Measurements from ENCODE around the gene PKNOX2.

Gene PKNOX2

DNA sequence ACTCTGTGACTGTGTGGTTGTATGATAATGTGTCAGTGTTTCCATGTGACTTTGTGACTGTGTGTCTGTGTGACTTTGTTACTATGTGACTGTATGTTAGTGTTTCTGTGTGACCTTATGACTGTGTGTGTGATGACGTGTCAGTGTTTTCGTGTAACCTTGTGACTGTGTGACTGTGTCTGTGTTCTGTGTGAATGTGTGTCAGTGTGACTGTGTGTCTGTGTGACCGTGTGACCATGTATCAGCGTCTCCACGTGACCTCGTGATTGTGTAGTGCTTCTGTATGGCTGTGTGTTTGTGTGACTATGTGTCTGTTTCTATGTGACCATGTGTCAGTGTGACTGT lies 9.5 kb upstream of the PKNOX2 start:
- no peaks in the 10 kb centered on the region for H3K9me3 ChIP-seq (ENCODE audit: insufficient read depth, low read depth, low read length)
- H3K27ac ChIP-seq (ENCODE audit: low read depth, low read length): no peak overlapping the region
- no peaks in the 10 kb centered on the region for H3K4me1 ChIP-seq (ENCODE audit: insufficient read depth, low read length)
- no peak overlapping the region for H3K4me3 ChIP-seq (ENCODE audit: low read length)
- no peak overlapping the region for H3K9ac ChIP-seq (ENCODE audit: low read depth, low read length)
- no peaks in the 10 kb centered on the region; the same call in 1 of the 2 replicates for H3K27me3 ChIP-seq (ENCODE audit: insufficient read depth, low read length)
- 92% methylated on average over 6 of the region's 6 CpGs for WGBS
- no peaks in the 10 kb centered on the region for H3K36me3 ChIP-seq (ENCODE audit: insufficient read depth, low read length)

DNA sequence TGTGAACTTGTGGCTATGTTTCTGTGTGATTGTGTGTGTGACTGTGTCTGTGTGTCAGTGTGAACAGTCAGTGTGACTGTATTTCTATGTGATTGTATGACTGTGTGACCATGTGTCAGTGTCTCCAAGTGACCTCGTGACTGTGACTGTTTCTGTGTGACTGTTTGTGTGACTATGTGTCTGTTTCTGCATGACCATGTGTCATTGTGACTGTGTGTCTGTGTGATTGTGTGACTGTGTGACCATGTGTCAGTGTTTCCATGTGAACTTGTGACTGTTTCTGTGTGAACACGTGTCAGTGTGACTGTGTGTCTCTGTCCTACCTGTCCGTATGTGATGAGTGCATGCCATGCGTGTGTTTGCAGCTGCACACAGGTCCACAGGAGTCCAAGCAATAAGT lies 8.8 kb upstream of the PKNOX2 start:
- Histone ChIP-seq H3K27me3 (ENCODE audit: insufficient read depth, low read length) (no peaks in the 10 kb centered on the region; the same call in 1 of the 2 replicates), H3K4me1 (ENCODE audit: insufficient read depth, low read length) (no peaks in the 10 kb centered on the region; the same call in 1 of the 2 replicates), H3K27ac (ENCODE audit: low read depth, low read length) (no peak overlapping the region), H3K36me3 (ENCODE audit: insufficient read depth, low read length) (no peaks in the 10 kb centered on the region), H3K9me3 (ENCODE audit: insufficient read depth, low read depth, low read length) (no peaks in the 10 kb centered on the region), H3K9ac (ENCODE audit: low read depth, low read length) (no peak overlapping the region), H3K4me3 (ENCODE audit: low read length) (no peak overlapping the region)
- 93% methylated on average over 4 of the region's 4 CpGs for WGBS

DNA sequence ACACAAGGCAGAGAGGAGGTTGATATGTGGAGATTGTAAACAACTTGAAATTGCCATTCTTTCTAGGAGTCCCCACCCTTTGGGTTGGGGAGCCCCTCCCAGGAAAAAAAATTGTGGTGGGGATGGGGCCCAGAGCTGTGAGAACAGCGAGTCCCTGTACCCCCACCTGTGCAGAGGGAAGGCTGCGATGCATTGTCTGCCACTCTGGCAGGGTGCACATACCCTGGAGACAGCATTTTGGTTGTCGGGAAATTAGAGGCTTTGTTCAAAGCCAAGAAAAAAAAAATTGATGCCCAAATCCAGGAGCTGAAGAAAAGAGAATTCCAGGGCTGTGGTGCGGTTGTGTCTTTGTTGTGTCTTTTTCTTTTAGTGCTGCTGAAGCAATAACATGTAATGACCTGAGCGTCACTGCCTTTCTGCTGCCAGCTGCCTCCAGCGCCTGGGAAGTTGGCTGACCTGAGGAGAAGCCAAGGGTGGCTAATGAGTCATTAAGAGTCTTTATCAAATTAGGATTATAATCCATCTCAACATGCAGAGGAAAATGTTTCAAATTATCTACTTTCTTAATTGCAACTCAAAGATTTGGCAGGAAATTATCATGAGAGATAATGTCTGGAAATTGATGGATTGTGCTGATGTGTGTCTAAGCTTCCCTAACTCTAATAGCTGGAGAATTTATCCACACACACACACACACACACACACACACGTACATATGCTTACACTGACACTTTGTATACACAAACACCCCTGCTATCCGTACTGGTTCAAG lies 8.0 kb upstream of the PKNOX2 start:
- 88% methylated on average over 8 of the region's 8 CpGs for WGBS
- no peaks in the 10 kb centered on the region for H3K9me3 ChIP-seq (ENCODE audit: insufficient read depth, low read depth, low read length)
- H3K4me1 ChIP-seq (ENCODE audit: insufficient read depth, low read length): no peaks in the 10 kb centered on the region; the same call in 1 of the 2 replicates
- no peak overlapping the region for H3K9ac ChIP-seq (ENCODE audit: low read depth, low read length)
- no peak overlapping the region for H3K27ac ChIP-seq (ENCODE audit: low read depth, low read length)
- no peak overlapping the region for H3K4me3 ChIP-seq (ENCODE audit: low read length)
- H3K27me3 ChIP-seq (ENCODE audit: insufficient read depth, low read length): no peaks in the 10 kb centered on the region; the same call in 1 of the 2 replicates
- H3K36me3 ChIP-seq (ENCODE audit: insufficient read depth, low read length): no peaks in the 10 kb centered on the region

DNA sequence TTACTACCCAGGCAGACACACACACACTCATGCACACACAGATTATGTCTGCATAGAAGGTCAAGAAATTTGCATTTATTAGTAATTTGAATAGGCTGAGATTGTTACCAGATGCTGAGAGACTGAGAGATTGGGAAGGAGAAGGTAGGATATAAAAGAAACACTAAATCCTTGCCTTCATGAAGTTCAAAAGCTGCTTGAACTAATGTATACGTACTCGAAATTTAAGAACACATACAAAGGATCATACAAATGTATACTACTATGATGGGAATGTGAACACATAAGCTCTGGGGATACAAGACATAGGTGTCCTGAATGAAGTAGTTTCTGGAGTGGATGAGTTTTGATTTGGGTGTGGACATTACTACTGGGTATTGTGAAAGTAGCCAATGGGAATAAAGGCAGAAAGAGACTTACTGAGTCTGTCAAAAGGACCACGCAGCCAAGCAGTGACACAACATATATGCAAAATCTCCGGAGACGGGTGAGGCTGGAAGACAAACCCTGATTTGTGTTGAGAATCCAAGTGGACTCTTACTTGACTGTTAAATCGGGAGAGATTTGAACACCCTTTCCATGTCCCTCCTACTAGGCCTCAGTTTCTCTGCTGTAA lies 7.3 kb upstream of the PKNOX2 start:
- H3K4me3 ChIP-seq (ENCODE audit: low read length): no peak overlapping the region
- H3K36me3 ChIP-seq (ENCODE audit: insufficient read depth, low read length): no peaks in the 10 kb centered on the region
- peaks cover 3% of the 10 kb centered on the region for H3K4me1 ChIP-seq (ENCODE audit: insufficient read depth, low read length)
- no peak overlapping the region for H3K9ac ChIP-seq (ENCODE audit: low read depth, low read length)
- no peaks in the 10 kb centered on the region for H3K9me3 ChIP-seq (ENCODE audit: insufficient read depth, low read depth, low read length)
- no peak overlapping the region for H3K27ac ChIP-seq (ENCODE audit: low read depth, low read length)
- no peaks in the 10 kb centered on the region; the same call in 1 of the 2 replicates for H3K27me3 ChIP-seq (ENCODE audit: insufficient read depth, low read length)
- WGBS: 94% methylated on average over 4 of the region's 6 CpGs

DNA sequence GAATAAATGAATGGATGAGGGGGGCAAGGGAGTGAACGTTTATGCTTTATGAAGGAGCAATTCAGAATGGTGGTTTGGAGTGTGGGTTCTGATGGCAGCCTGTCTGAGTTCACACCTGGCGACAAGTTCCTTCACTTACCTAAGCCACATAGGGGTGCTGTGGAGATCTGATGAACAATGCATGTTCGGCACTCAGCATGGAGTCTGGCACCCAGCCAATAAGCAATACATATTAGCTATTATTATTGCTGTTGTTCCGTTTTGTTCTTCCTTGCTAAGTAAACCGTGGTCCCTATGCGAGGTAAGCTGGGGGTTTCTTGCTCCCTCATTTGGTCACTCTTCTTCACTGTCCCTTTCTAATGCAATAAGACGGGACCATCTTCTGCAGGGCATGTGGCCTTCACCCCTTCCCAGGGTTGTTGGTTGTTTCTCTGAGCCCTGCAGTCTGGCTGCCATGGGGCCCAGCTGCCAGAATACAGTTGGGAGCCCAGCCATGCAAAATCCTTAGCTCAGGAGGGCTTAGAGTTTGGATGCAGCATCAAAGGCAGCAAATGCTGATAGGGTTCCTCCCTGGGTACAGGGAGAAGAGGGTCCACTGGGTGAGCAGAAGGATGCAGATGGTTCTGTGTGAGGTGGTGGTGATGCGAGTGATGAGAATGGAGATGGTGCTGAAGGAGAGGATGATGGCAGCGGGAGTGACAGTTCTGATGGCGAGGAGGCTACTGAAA lies 6.4 kb upstream of the PKNOX2 start:
- Histone ChIP-seq H3K36me3 (ENCODE audit: insufficient read depth, low read length) (no peaks in the 10 kb centered on the region), H3K9me3 (ENCODE audit: insufficient read depth, low read depth, low read length) (no peaks in the 10 kb centered on the region), H3K4me1 (ENCODE audit: insufficient read depth, low read length) (peaks cover 11% of the 10 kb centered on the region), H3K27ac (ENCODE audit: low read depth, low read length) (no peak overlapping the region), H3K9ac (ENCODE audit: low read depth, low read length) (no peak overlapping the region), H3K27me3 (ENCODE audit: insufficient read depth, low read length) (no peaks in the 10 kb centered on the region; the same call in 1 of the 2 replicates), H3K4me3 (ENCODE audit: low read length) (no peak overlapping the region)
- 90% methylated on average over 10 of the region's 10 CpGs for WGBS

DNA sequence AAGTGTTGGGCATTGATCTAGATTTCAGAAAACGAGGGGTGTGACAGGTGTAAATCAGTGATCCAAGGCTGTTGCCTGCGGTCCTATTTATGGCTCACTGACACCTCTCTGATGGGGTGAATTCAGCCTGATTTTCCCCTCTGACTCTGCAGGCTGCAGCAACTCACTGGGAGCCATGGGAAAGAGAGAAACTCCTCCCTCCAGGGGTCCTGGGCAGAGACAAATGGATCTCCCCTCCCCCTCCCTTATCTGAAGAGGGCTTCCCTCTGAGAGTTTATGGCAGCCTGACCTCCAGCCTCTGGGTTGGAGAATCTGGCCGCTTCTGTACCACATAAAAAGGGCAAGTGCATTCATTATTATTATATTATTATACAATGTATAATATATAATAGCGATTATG lies 1.8 kb upstream of the PKNOX2 start:
- Histone ChIP-seq H3K9ac (ENCODE audit: low read depth, low read length) (no peak overlapping the region), H3K4me3 (ENCODE audit: low read length) (no peak overlapping the region), H3K4me1 (ENCODE audit: insufficient read depth, low read length) (peaks cover 26% of the 10 kb centered on the region), H3K27me3 (ENCODE audit: insufficient read depth, low read length) (peaks cover 27% of the 10 kb centered on the region), H3K36me3 (ENCODE audit: insufficient read depth, low read length) (no peaks in the 10 kb centered on the region), H3K9me3 (ENCODE audit: insufficient read depth, low read depth, low read length) (no peaks in the 10 kb centered on the region), H3K27ac (ENCODE audit: low read depth, low read length) (no peak overlapping the region; the same call in 1 of the 2 replicates)
- 25% methylated on average over 3 of the region's 4 CpGs for WGBS

DNA sequence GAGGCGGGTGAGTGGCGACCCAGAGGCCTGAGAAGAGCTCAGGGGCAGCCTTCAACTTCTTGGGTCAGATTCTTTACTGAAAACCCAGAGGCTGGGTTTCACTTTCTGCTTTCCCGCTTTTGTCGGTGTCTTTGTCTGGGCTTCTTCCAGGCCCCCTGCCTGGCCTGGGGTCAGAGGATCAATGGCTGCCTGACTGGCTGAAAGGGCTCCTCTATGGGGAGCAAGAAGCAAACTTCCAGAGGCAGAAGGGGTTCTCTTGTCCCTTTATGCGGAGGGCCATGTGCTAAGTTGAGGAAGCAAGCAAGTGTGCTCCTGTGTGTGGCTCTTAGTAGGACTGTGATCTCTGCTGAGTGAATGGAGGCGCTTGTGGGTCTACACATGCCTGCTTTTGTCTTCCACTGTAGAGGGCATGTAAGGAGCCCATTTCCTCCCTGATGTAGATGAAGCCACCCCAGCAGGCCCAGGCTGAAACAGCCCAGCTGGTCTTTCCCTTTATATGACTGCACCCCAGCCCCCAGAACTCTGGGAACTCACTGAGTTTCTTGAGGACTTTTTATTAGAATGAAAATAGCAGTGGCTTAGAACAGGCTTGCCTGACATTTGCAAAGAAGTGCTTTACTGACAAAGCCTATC lies 1.0 kb upstream of the PKNOX2 start:
- peak overlapping the region; percentile 51 for H3K4me3 ChIP-seq (ENCODE audit: low read length)
- H3K27ac ChIP-seq (ENCODE audit: low read depth, low read length): peak overlapping the region; percentile 92
- no peaks in the 10 kb centered on the region for H3K36me3 ChIP-seq (ENCODE audit: insufficient read depth, low read length)
- no peaks in the 10 kb centered on the region for H3K9me3 ChIP-seq (ENCODE audit: insufficient read depth, low read depth, low read length)
- peaks cover 34% of the 10 kb centered on the region for H3K4me1 ChIP-seq (ENCODE audit: insufficient read depth, low read length)
- peaks cover 35% of the 10 kb centered on the region for H3K27me3 ChIP-seq (ENCODE audit: insufficient read depth, low read length)
- peak overlapping the region; percentile 69 for H3K9ac ChIP-seq (ENCODE audit: low read depth, low read length)
- 11% methylated on average over 6 of the region's 6 CpGs for WGBS

DNA sequence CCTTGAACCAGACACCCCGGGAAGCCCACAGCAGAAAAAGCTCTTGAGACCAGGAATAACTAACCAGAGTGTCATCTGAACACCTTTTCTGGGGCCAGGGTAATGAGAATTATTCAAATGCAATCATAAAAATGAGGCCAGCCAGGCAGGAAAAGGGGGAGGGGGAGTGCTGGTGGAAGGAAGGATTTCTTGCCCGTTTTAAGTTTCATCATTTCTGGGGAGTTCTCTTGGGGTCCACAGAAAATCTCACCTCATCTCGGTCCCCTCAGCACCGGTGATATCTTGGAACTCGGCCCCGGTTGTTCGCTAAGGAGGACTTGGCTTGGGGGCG lies 495 bp upstream of the PKNOX2 start:
- under 1% methylated on average over 7 of the region's 8 CpGs for WGBS
- peaks cover 39% of the 10 kb centered on the region for H3K4me1 ChIP-seq (ENCODE audit: insufficient read depth, low read length)
- H3K27me3 ChIP-seq (ENCODE audit: insufficient read depth, low read length): peaks cover 40% of the 10 kb centered on the region
- peak overlapping the region; percentile 92 for H3K27ac ChIP-seq (ENCODE audit: low read depth, low read length)
- peak overlapping the region; percentile 69 for H3K9ac ChIP-seq (ENCODE audit: low read depth, low read length)
- H3K9me3 ChIP-seq (ENCODE audit: insufficient read depth, low read depth, low read length): no peaks in the 10 kb centered on the region
- peak overlapping the region; percentile 51 for H3K4me3 ChIP-seq (ENCODE audit: low read length)
- no peaks in the 10 kb centered on the region for H3K36me3 ChIP-seq (ENCODE audit: insufficient read depth, low read length)

DNA sequence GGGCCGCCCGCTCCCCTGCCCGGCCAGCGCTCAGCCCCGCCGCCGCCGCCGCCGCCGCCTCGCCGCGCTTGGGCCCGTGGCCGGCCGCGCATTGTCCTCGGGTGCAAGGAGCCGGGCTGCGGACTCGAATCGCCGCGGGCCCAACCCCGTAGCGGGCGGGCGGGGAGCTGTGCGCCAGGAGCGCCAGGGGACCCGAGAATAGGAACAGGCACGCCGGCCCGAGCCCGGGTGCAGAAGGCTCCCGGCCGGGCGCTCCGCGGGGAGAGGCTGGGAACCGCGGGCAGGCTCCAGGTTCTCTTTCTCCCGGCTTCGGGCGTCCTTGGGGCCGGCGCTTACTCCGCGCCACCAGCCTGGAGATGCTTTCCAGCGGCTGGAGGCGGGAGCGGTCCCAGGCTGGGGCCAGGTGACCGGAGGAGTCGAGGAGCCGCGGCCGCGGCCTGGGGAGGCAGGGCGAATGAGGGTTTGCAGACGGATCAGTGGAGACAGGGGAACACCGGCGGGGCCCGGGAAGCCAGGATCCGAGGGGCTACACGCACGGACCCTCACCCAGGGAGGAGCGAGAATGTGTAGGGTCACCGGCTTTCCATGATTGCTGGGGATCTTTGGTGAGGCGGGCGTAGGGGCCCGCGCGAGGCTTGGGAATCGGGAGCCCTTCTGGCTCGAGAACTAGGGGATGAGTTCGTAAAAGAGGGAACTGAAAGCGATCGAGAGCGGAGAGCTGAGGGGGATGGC lies 726 bp downstream of the PKNOX2 start:
- Histone ChIP-seq H3K27ac (ENCODE audit: low read depth, low read length) (no peak overlapping the region), H3K4me3 (ENCODE audit: low read length) (peak overlapping the region; percentile 63), H3K9me3 (ENCODE audit: insufficient read depth, low read depth, low read length) (no peaks in the 10 kb centered on the region), H3K27me3 (ENCODE audit: insufficient read depth, low read length) (peaks cover 52% of the 10 kb centered on the region), H3K9ac (ENCODE audit: low read depth, low read length) (peak overlapping the region; percentile 67), H3K4me1 (ENCODE audit: insufficient read depth, low read length) (peaks cover 51% of the 10 kb centered on the region), H3K36me3 (ENCODE audit: insufficient read depth, low read length) (no peaks in the 10 kb centered on the region)
- WGBS: under 1% methylated on average over 80 of the region's 80 CpGs

DNA sequence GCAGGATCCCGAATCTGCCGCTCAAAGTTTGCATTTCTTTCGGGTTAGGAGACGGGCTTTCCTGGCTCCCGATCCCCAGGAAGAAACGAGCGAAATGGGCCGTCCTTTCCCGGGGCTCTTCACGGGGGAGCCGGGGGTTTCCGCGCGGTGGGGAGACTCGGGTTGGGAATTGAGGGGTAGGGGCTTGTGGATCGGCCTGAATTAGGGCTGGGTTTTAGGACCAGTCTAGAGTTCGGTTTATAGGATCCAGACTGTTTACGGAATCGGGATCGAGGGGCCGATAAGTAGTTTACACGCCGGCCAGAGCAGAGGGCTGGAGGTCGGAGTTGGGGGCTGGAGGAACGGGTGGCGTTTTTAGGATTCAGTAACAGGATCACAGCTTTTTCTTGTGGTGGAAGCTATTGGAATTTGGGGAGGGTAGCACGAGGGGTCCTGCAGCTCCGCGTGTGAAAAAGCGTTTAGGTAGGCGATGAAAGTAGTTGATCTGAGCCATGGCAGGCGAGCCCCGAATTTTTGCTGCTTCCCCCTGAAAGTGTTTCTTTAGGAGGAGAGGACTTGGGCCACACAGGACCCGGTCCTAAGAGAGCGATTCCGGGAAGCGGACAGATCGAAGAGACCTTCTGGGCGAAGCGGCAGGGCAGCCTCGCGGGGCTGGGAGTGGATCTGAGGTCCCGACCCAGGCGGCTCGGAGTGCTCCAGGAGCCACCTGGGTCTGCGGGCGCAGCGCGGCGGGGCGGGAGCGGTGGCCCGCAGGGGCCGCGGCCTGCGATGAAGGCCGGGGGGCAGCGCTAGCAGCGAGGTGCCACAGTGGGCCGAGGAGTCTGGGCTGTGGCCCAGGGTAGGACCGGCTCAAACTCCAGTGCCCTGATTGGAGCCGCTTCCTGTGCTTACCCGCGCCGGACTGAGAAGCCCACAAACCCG lies 1.6 kb downstream of the PKNOX2 start:
- Histone ChIP-seq H3K4me3 (ENCODE audit: low read length) (peak overlapping the region; percentile 63), H3K36me3 (ENCODE audit: insufficient read depth, low read length) (no peaks in the 10 kb centered on the region), H3K27ac (ENCODE audit: low read depth, low read length) (no peak overlapping the region), H3K4me1 (ENCODE audit: insufficient read depth, low read length) (peaks cover 59% of the 10 kb centered on the region), H3K9me3 (ENCODE audit: insufficient read depth, low read depth, low read length) (no peaks in the 10 kb centered on the region), H3K9ac (ENCODE audit: low read depth, low read length) (peak overlapping the region; percentile 67; the same call in 1 of the 2 replicates), H3K27me3 (ENCODE audit: insufficient read depth, low read length) (peaks cover 58% of the 10 kb centered on the region)
- WGBS: under 1% methylated on average over 66 of the region's 66 CpGs
